Measurements from ENCODE around the gene ATXN7L3B.

ATXN7L3B gene

DNA sequence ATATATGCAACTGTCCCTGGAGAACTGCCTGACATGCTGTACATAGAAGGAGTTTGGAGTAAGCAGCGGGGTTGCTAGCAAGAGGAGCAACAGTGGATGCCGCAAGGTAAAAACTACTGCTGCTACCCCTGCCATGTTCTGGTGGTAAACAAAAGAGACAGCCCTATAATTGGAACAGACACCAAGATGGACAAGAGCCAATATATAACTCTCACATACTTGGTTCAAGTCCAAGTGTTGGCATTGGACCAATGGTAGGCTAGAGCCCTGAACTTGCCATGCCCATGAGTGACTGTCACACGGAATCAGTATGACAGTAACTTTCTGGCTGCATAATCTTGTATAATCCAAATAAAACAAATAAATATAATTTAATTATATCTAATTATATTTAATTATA, 13.7 kb downstream of the ATXN7L3B start:
- WGBS, result 96% methylated on average over 2 of the region's 3 CpGs
- H2BK12ac ChIP-seq (ENCODE audit: low read length in 2 of 2), result no peak overlapping the region
- H2AK5ac ChIP-seq (ENCODE audit: low read length, severe bottlenecking), result no peak overlapping the region
- DNase-seq, result no peak
- H3K36me3 ChIP-seq (ENCODE audit: control insufficient read depth in 1 of 2, insufficient read depth in 2 of 2, low read depth in 1 of 2, low read length in 2 of 2), result no peaks in the 10 kb centered on the region
- H3K27ac ChIP-seq (ENCODE audit: low read length, poor library complexity, severe bottlenecking), result no peak overlapping the region
- H2BK120ac ChIP-seq (ENCODE audit: low read depth, low read length), result no peak overlapping the region
- H3K14ac ChIP-seq (ENCODE audit: low read length in 2 of 2), result no peak overlapping the region
- peaks cover 2% of the 10 kb centered on the region for H3K79me1 ChIP-seq (replicated peaks; ENCODE audit: low read length, poor library complexity, severe bottlenecking)
- H3K4me2 ChIP-seq (ENCODE audit: low read length, poor library complexity, severe bottlenecking), result no peak overlapping the region
- H3K18ac ChIP-seq (ENCODE audit: low read depth in 1 of 2, low read length in 2 of 2), result no peak overlapping the region
- no peaks in the 10 kb centered on the region for H3K9me3 ChIP-seq (ENCODE audit: control insufficient read depth, low read length)
- H3K23ac ChIP-seq (ENCODE audit: low read length in 2 of 2), result no peak overlapping the region
- H4K91ac ChIP-seq (ENCODE audit: low read length), result no peak overlapping the region
- no peak overlapping the region for H3K4ac ChIP-seq (ENCODE audit: low read depth in 1 of 2, low read length in 2 of 2)
- H3K9ac ChIP-seq (ENCODE audit: low read length), result no peak overlapping the region
- no peak overlapping the region for H2BK5ac ChIP-seq (ENCODE audit: low read depth, low read length, poor library complexity, severe bottlenecking)
- no peaks in the 10 kb centered on the region for H3K27me3 ChIP-seq (ENCODE audit: control insufficient read depth in 1 of 2, insufficient read depth in 1 of 2, low read length in 2 of 2)
- no peak overlapping the region for H2BK15ac ChIP-seq (ENCODE audit: low read depth, poor library complexity, severe bottlenecking)
- H4K8ac ChIP-seq (ENCODE audit: low read length), result no peak overlapping the region
- no peaks in the 10 kb centered on the region for H3K4me1 ChIP-seq (ENCODE audit: control insufficient read depth, insufficient read depth, low read depth, low read length)
- no peak overlapping the region for H3K4me3 ChIP-seq (ENCODE audit: insufficient read depth in 1 of 2, low read depth in 1 of 2, low read length in 2 of 2)
- no peak overlapping the region for H2AFZ ChIP-seq (ENCODE audit: low read depth, low read length)

DNA sequence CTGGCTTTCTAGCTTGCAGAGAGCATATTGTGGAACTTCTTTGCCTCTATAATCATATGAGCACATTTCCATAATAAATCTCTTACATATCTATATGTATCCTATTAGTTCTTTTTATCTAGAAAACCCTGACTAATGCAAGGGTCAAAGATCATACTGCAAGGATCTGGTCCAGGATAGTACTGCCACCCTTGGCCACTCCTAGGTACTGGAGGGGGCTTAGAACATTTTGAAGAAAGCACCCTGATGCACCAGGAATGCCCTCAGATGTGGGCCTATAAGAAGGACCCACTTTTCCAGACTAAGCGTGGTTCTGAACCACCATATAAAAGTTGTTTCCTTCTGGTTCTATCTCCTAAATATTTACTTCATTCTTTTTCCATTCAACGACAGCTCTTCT, 14.6 kb downstream of the ATXN7L3B start:
- no peak overlapping the region for H2BK120ac ChIP-seq (ENCODE audit: low read depth, low read length)

DNA sequence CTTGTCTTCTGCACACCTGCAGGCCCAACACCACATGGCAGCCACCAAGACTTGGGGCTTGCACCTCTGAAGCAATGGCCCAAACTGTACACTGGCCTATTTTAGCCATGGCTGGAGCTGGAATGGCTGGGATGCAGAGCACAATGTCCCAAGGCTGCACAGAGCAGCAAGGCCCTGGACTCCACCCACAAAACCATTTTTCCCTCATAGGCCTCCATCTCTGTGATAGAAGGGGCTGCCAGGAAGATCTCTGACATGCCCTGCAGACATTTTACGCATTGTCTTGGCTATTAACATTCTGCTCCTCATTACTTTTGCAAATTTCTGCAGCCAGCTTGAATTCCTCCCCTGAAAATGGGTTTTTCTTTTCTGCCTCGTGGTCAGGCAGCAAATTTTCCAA, 22.1 kb downstream of the ATXN7L3B start:
- no peak overlapping the region for H4K8ac ChIP-seq (ENCODE audit: low read length)
- H2BK5ac ChIP-seq (ENCODE audit: low read depth, low read length, poor library complexity, severe bottlenecking), result no peak overlapping the region
- no peak overlapping the region for H2BK120ac ChIP-seq (ENCODE audit: low read depth, low read length)
- no peaks in the 10 kb centered on the region for H3K9me3 ChIP-seq (ENCODE audit: control insufficient read depth, low read length)
- H3K27ac ChIP-seq (ENCODE audit: low read length, poor library complexity, severe bottlenecking), result no peak overlapping the region
- no peak overlapping the region for H3K4me2 ChIP-seq (ENCODE audit: low read length, poor library complexity, severe bottlenecking)
- DNase-seq, result no peak
- no peaks in the 10 kb centered on the region for H3K79me1 ChIP-seq (replicated peaks; ENCODE audit: low read length, poor library complexity, severe bottlenecking)
- no peak overlapping the region for H2AK5ac ChIP-seq (ENCODE audit: low read length, severe bottlenecking)
- H3K36me3 ChIP-seq (ENCODE audit: control insufficient read depth in 1 of 2, insufficient read depth in 2 of 2, low read depth in 1 of 2, low read length in 2 of 2), result no peaks in the 10 kb centered on the region
- 51% methylated on average over 2 of the region's 2 CpGs for WGBS
- no peak overlapping the region for H3K14ac ChIP-seq (ENCODE audit: low read length in 2 of 2)
- no peaks in the 10 kb centered on the region for H3K27me3 ChIP-seq (ENCODE audit: control insufficient read depth in 1 of 2, insufficient read depth in 1 of 2, low read length in 2 of 2)
- no peak overlapping the region for H2BK12ac ChIP-seq (ENCODE audit: low read length in 2 of 2)
- H3K9ac ChIP-seq (ENCODE audit: low read length), result no peak overlapping the region
- no peak overlapping the region for H3K23ac ChIP-seq (ENCODE audit: low read length in 2 of 2)
- no peak overlapping the region for H2AFZ ChIP-seq (ENCODE audit: low read depth, low read length)
- no peaks in the 10 kb centered on the region for H3K4me1 ChIP-seq (ENCODE audit: control insufficient read depth, insufficient read depth, low read depth, low read length)
- H4K91ac ChIP-seq (ENCODE audit: low read length), result no peak overlapping the region
- H3K18ac ChIP-seq (ENCODE audit: low read depth in 1 of 2, low read length in 2 of 2), result no peak overlapping the region
- H3K4ac ChIP-seq (ENCODE audit: low read depth in 1 of 2, low read length in 2 of 2), result no peak overlapping the region
- no peak overlapping the region for H3K4me3 ChIP-seq (ENCODE audit: insufficient read depth in 1 of 2, low read depth in 1 of 2, low read length in 2 of 2)
- no peak overlapping the region for H2BK15ac ChIP-seq (ENCODE audit: low read depth, poor library complexity, severe bottlenecking)

More for the DNA sequence above, 14.6 kb downstream of the ATXN7L3B start:
- no peak for DNase-seq
- Histone ChIP-seq H3K4ac (ENCODE audit: low read depth in 1 of 2, low read length in 2 of 2) (no peak overlapping the region), H3K27ac (ENCODE audit: low read length, poor library complexity, severe bottlenecking) (no peak overlapping the region), H3K36me3 (ENCODE audit: control insufficient read depth in 1 of 2, insufficient read depth in 2 of 2, low read depth in 1 of 2, low read length in 2 of 2) (no peaks in the 10 kb centered on the region), H3K9ac (ENCODE audit: low read length) (no peak overlapping the region), H2AFZ (ENCODE audit: low read depth, low read length) (no peak overlapping the region), H2AK5ac (ENCODE audit: low read length, severe bottlenecking) (no peak overlapping the region), H3K9me3 (ENCODE audit: control insufficient read depth, low read length) (no peaks in the 10 kb centered on the region), H2BK15ac (ENCODE audit: low read depth, poor library complexity, severe bottlenecking) (no peak overlapping the region), H3K79me1 (replicated peaks; ENCODE audit: low read length, poor library complexity, severe bottlenecking) (peaks cover 2% of the 10 kb centered on the region), H3K27me3 (ENCODE audit: control insufficient read depth in 1 of 2, insufficient read depth in 1 of 2, low read length in 2 of 2) (no peaks in the 10 kb centered on the region), H2BK12ac (ENCODE audit: low read length in 2 of 2) (no peak overlapping the region), H3K4me1 (ENCODE audit: control insufficient read depth, insufficient read depth, low read depth, low read length) (no peaks in the 10 kb centered on the region), H3K4me2 (ENCODE audit: low read length, poor library complexity, severe bottlenecking) (no peak overlapping the region), H4K91ac (ENCODE audit: low read length) (no peak overlapping the region), H3K14ac (ENCODE audit: low read length in 2 of 2) (no peak overlapping the region), H3K23ac (ENCODE audit: low read length in 2 of 2) (no peak overlapping the region), H3K4me3 (ENCODE audit: insufficient read depth in 1 of 2, low read depth in 1 of 2, low read length in 2 of 2) (no peak overlapping the region), H4K8ac (ENCODE audit: low read length) (no peak overlapping the region), H2BK5ac (ENCODE audit: low read depth, low read length, poor library complexity, severe bottlenecking) (no peak overlapping the region), H3K18ac (ENCODE audit: low read depth in 1 of 2, low read length in 2 of 2) (no peak overlapping the region)
- WGBS, result 86% methylated on average over 1 of the region's 2 CpGs

DNA sequence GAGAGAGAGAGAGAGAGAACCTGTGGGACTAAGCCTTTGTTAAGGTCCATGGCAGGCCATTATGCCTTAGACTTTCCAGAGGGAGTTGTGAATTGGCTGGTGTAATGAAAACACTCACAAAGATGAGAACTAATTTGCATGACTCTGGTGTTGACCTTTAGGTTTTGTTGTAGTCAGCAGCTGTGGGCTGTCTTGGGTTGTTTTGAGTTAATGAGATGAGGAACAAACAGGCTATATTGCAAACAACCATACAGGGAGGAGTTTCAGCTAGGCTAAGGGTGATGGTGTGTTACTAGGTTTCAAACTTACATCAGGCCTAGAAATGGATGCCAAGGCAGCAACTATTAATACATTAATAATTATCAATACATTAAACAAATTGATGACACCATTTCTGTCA, 26.3 kb downstream of the ATXN7L3B start:
- H4K91ac ChIP-seq (ENCODE audit: low read length), result no peak overlapping the region
- no peak overlapping the region for H2BK5ac ChIP-seq (ENCODE audit: low read depth, low read length, poor library complexity, severe bottlenecking)
- H2BK15ac ChIP-seq (ENCODE audit: low read depth, poor library complexity, severe bottlenecking), result no peak overlapping the region
- H3K18ac ChIP-seq (ENCODE audit: low read depth in 1 of 2, low read length in 2 of 2), result no peak overlapping the region
- H3K79me1 ChIP-seq (replicated peaks; ENCODE audit: low read length, poor library complexity, severe bottlenecking), result no peaks in the 10 kb centered on the region
- H3K4ac ChIP-seq (ENCODE audit: low read depth in 1 of 2, low read length in 2 of 2), result no peak overlapping the region
- no peak overlapping the region for H2BK120ac ChIP-seq (ENCODE audit: low read depth, low read length)
- H3K23ac ChIP-seq (ENCODE audit: low read length in 2 of 2), result no peak overlapping the region
- no peak overlapping the region for H3K27ac ChIP-seq (ENCODE audit: low read length, poor library complexity, severe bottlenecking)
- H4K8ac ChIP-seq (ENCODE audit: low read length), result no peak overlapping the region
- no peak overlapping the region for H3K9ac ChIP-seq (ENCODE audit: low read length)
- no peak overlapping the region for H3K14ac ChIP-seq (ENCODE audit: low read length in 2 of 2)
- no peak for DNase-seq
- H2BK12ac ChIP-seq (ENCODE audit: low read length in 2 of 2), result no peak overlapping the region
- no peak overlapping the region for H2AK5ac ChIP-seq (ENCODE audit: low read length, severe bottlenecking)
- no peak overlapping the region for H3K4me3 ChIP-seq (ENCODE audit: insufficient read depth in 1 of 2, low read depth in 1 of 2, low read length in 2 of 2)
- no peaks in the 10 kb centered on the region for H3K36me3 ChIP-seq (ENCODE audit: control insufficient read depth in 1 of 2, insufficient read depth in 2 of 2, low read depth in 1 of 2, low read length in 2 of 2)
- H3K9me3 ChIP-seq (ENCODE audit: control insufficient read depth, low read length), result no peaks in the 10 kb centered on the region
- H3K27me3 ChIP-seq (ENCODE audit: control insufficient read depth in 1 of 2, insufficient read depth in 1 of 2, low read length in 2 of 2), result no peaks in the 10 kb centered on the region
- H3K4me2 ChIP-seq (ENCODE audit: low read length, poor library complexity, severe bottlenecking), result no peak overlapping the region
- H3K4me1 ChIP-seq (ENCODE audit: control insufficient read depth, insufficient read depth, low read depth, low read length), result no peaks in the 10 kb centered on the region
- no peak overlapping the region for H2AFZ ChIP-seq (ENCODE audit: low read depth, low read length)

Data from mesenchymal stem cell (in vitro differentiated cells and primary cell).